ENCODE measurements around the gene FITM2.

Gene FITM2

GRCh38 chr20:44345147-44345546 lies 34.1 kb upstream of the FITM2 start:
- no peak overlapping the region for H4K8ac ChIP-seq (ENCODE audit: low read length)
- no peak overlapping the region for H3K14ac ChIP-seq (ENCODE audit: low read length in 2 of 2)
- peaks cover 0 to 12% of the 10 kb centered on the region in 2 experiments for H3K27me3 ChIP-seq (ENCODE audit: control insufficient read depth in 1 of 2, insufficient read depth in 1 of 2, low read length in 2 of 2)
- H3K4me3 ChIP-seq (ENCODE audit: insufficient read depth in 1 of 2, low read depth in 1 of 2, low read length in 2 of 2), result no peak overlapping the region
- no peak overlapping the region for H2BK15ac ChIP-seq (ENCODE audit: low read depth, poor library complexity, severe bottlenecking)
- H3K18ac ChIP-seq (ENCODE audit: low read depth in 1 of 2, low read length in 2 of 2), result no peak overlapping the region
- H3K4ac ChIP-seq (ENCODE audit: low read depth in 1 of 2, low read length in 2 of 2), result no peak overlapping the region
- no peak overlapping the region for H4K91ac ChIP-seq (ENCODE audit: low read length)
- no peak overlapping the region for H3K4me2 ChIP-seq (ENCODE audit: low read length, poor library complexity, severe bottlenecking)
- H3K79me1 ChIP-seq (replicated peaks; ENCODE audit: low read length, poor library complexity, severe bottlenecking), result no peaks in the 10 kb centered on the region
- H2BK12ac ChIP-seq (ENCODE audit: low read length in 2 of 2), result no peak overlapping the region
- no peaks in the 10 kb centered on the region for H3K9me3 ChIP-seq (ENCODE audit: control insufficient read depth, low read length)
- no peak overlapping the region for H3K9ac ChIP-seq (ENCODE audit: low read length)
- no peaks in the 10 kb centered on the region for H3K36me3 ChIP-seq (ENCODE audit: control insufficient read depth in 1 of 2, insufficient read depth in 2 of 2, low read depth in 1 of 2, low read length in 2 of 2)
- DNase-seq, result no peak
- no peak overlapping the region for H2BK5ac ChIP-seq (ENCODE audit: low read depth, low read length, poor library complexity, severe bottlenecking)
- H3K27ac ChIP-seq (ENCODE audit: low read length, poor library complexity, severe bottlenecking), result no peak overlapping the region
- WGBS, result 82% methylated on average over 6 of the region's 8 CpGs
- H3K4me1 ChIP-seq (ENCODE audit: control insufficient read depth, insufficient read depth, low read depth, low read length), result peaks cover 2% of the 10 kb centered on the region
- no peak overlapping the region for H2BK120ac ChIP-seq (ENCODE audit: low read depth, low read length)
- no peak overlapping the region for H3K23ac ChIP-seq (ENCODE audit: low read length in 2 of 2)
- H2AFZ ChIP-seq (ENCODE audit: low read depth, low read length), result no peak overlapping the region
- no peak overlapping the region for H2AK5ac ChIP-seq (ENCODE audit: low read length, severe bottlenecking)

DNA sequence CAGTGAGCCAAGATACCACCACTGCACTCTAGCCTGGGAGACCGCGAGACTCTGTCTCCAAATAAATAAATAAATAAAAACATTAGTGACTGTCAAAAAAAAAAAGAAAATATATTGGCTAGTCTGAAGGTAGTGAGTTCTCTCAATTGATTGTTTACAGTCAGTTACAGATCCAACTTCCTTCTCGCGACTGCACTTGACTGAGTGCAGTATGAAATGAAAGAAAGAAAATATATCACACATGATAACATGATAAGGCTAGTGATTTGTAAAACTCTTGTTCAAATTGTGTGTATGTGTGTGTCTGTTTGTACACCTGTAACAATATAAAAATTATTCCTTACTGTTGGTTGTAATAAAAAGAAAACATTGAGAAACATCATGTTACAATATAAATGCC lies 33.7 kb upstream of the FITM2 start:
- H2AK5ac ChIP-seq (ENCODE audit: low read length, severe bottlenecking), result no peak overlapping the region
- no peak overlapping the region for H3K4ac ChIP-seq (ENCODE audit: low read depth in 1 of 2, low read length in 2 of 2)
- H4K91ac ChIP-seq (ENCODE audit: low read length), result no peak overlapping the region
- H3K79me1 ChIP-seq (replicated peaks; ENCODE audit: low read length, poor library complexity, severe bottlenecking), result no peaks in the 10 kb centered on the region
- H3K4me3 ChIP-seq (ENCODE audit: insufficient read depth in 1 of 2, low read depth in 1 of 2, low read length in 2 of 2), result no peak overlapping the region
- H2BK5ac ChIP-seq (ENCODE audit: low read depth, low read length, poor library complexity, severe bottlenecking), result no peak overlapping the region
- H2AFZ ChIP-seq (ENCODE audit: low read depth, low read length), result no peak overlapping the region
- H4K8ac ChIP-seq (ENCODE audit: low read length), result no peak overlapping the region
- no peak overlapping the region for H3K4me2 ChIP-seq (ENCODE audit: low read length, poor library complexity, severe bottlenecking)
- WGBS, result no CpG with 5 or more reads among the region's 4 CpGs
- peaks cover 2% of the 10 kb centered on the region for H3K4me1 ChIP-seq (ENCODE audit: control insufficient read depth, insufficient read depth, low read depth, low read length)
- H3K23ac ChIP-seq (ENCODE audit: low read length in 2 of 2), result no peak overlapping the region
- peaks cover 0 to 10% of the 10 kb centered on the region in 2 experiments for H3K27me3 ChIP-seq (ENCODE audit: control insufficient read depth in 1 of 2, insufficient read depth in 1 of 2, low read length in 2 of 2)
- no peak for DNase-seq
- no peaks in the 10 kb centered on the region for H3K36me3 ChIP-seq (ENCODE audit: control insufficient read depth in 1 of 2, insufficient read depth in 2 of 2, low read depth in 1 of 2, low read length in 2 of 2)
- H3K18ac ChIP-seq (ENCODE audit: low read depth in 1 of 2, low read length in 2 of 2), result no peak overlapping the region
- no peak overlapping the region for H2BK12ac ChIP-seq (ENCODE audit: low read length in 2 of 2)
- H3K9ac ChIP-seq (ENCODE audit: low read length), result no peak overlapping the region
- H3K27ac ChIP-seq (ENCODE audit: low read length, poor library complexity, severe bottlenecking), result no peak overlapping the region
- no peak overlapping the region for H2BK15ac ChIP-seq (ENCODE audit: low read depth, poor library complexity, severe bottlenecking)
- no peak overlapping the region for H2BK120ac ChIP-seq (ENCODE audit: low read depth, low read length)
- no peaks in the 10 kb centered on the region for H3K9me3 ChIP-seq (ENCODE audit: control insufficient read depth, low read length)
- no peak overlapping the region for H3K14ac ChIP-seq (ENCODE audit: low read length in 2 of 2)

DNA sequence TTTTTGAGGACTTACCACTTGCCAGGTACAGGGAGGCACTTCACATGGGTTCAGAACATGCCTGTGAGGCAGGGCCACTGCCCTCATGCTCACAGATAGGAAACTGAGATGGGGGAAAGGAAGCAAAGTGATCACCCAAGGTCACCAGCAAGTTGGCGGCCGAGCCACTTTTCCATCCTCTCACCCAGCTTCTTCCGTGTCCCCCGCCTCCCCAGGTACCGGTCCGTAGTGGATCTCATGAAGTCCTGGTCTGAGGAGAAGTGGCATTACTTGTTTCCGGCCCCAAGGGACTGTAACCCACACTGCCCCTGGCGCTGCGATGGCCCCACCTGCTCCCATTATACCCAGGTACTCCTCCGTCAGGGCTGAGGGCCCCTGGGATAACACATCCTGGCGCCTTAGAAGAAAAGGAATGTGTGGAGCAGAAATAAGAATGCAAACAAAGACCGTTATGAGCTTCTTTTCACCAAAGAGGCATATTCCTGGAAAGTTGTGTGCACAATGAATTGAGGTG lies 32.2 kb upstream of the FITM2 start:
- 85% methylated on average over 10 of the region's 12 CpGs for WGBS

GRCh38 chr20:44342248-44342647 lies 31.2 kb upstream of the FITM2 start:
- Histone ChIP-seq H4K8ac (ENCODE audit: low read length) (no peak overlapping the region), H3K9me3 (ENCODE audit: control insufficient read depth, low read length) (no peaks in the 10 kb centered on the region), H3K4me2 (ENCODE audit: low read length, poor library complexity, severe bottlenecking) (no peak overlapping the region), H2BK120ac (ENCODE audit: low read depth, low read length) (no peak overlapping the region), H3K14ac (ENCODE audit: low read length in 2 of 2) (no peak overlapping the region), H3K4ac (ENCODE audit: low read depth in 1 of 2, low read length in 2 of 2) (no peak overlapping the region), H3K27me3 (ENCODE audit: control insufficient read depth in 1 of 2, insufficient read depth in 1 of 2, low read length in 2 of 2) (peaks cover 7 to 20% of the 10 kb centered on the region in 2 experiments), H3K4me3 (ENCODE audit: insufficient read depth in 1 of 2, low read depth in 1 of 2, low read length in 2 of 2) (no peak overlapping the region), H2AK5ac (ENCODE audit: low read length, severe bottlenecking) (no peak overlapping the region), H2AFZ (ENCODE audit: low read depth, low read length) (no peak overlapping the region), H3K79me1 (replicated peaks; ENCODE audit: low read length, poor library complexity, severe bottlenecking) (no peaks in the 10 kb centered on the region), H2BK5ac (ENCODE audit: low read depth, low read length, poor library complexity, severe bottlenecking) (no peak overlapping the region), H2BK12ac (ENCODE audit: low read length in 2 of 2) (no peak overlapping the region), H3K23ac (ENCODE audit: low read length in 2 of 2) (no peak overlapping the region), H2BK15ac (ENCODE audit: low read depth, poor library complexity, severe bottlenecking) (no peak overlapping the region), H4K91ac (ENCODE audit: low read length) (no peak overlapping the region), H3K4me1 (ENCODE audit: control insufficient read depth, insufficient read depth, low read depth, low read length) (peaks cover 2% of the 10 kb centered on the region), H3K27ac (ENCODE audit: low read length, poor library complexity, severe bottlenecking) (no peak overlapping the region), H3K9ac (ENCODE audit: low read length) (peak overlapping the region; percentile 77), H3K36me3 (ENCODE audit: control insufficient read depth in 1 of 2, insufficient read depth in 2 of 2, low read depth in 1 of 2, low read length in 2 of 2) (no peaks in the 10 kb centered on the region), H3K18ac (ENCODE audit: low read depth in 1 of 2, low read length in 2 of 2) (no peak overlapping the region)
- DNase-seq, result no peak
- WGBS, result 71% methylated on average over 4 of the region's 6 CpGs

More for the DNA sequence above, 32.2 kb upstream of the FITM2 start:
- Histone ChIP-seq H3K36me3 (ENCODE audit: control insufficient read depth in 1 of 2, insufficient read depth in 2 of 2, low read depth in 1 of 2, low read length in 2 of 2) (no peaks in the 10 kb centered on the region), H3K9ac (ENCODE audit: low read length) (no peak overlapping the region), H3K4me2 (ENCODE audit: low read length, poor library complexity, severe bottlenecking) (no peak overlapping the region), H3K27me3 (ENCODE audit: control insufficient read depth in 1 of 2, insufficient read depth in 1 of 2, low read length in 2 of 2) (peaks cover 0 to 10% of the 10 kb centered on the region in 2 experiments), H2BK5ac (ENCODE audit: low read depth, low read length, poor library complexity, severe bottlenecking) (no peak overlapping the region), H2BK15ac (ENCODE audit: low read depth, poor library complexity, severe bottlenecking) (no peak overlapping the region), H3K9me3 (ENCODE audit: control insufficient read depth, low read length) (no peaks in the 10 kb centered on the region), H2AFZ (ENCODE audit: low read depth, low read length) (no peak overlapping the region), H3K4me3 (ENCODE audit: insufficient read depth in 1 of 2, low read depth in 1 of 2, low read length in 2 of 2) (no peak overlapping the region), H4K8ac (ENCODE audit: low read length) (no peak overlapping the region), H2AK5ac (ENCODE audit: low read length, severe bottlenecking) (no peak overlapping the region), H3K23ac (ENCODE audit: low read length in 2 of 2) (no peak overlapping the region), H2BK120ac (ENCODE audit: low read depth, low read length) (no peak overlapping the region), H3K27ac (ENCODE audit: low read length, poor library complexity, severe bottlenecking) (no peak overlapping the region), H3K4ac (ENCODE audit: low read depth in 1 of 2, low read length in 2 of 2) (no peak overlapping the region), H3K18ac (ENCODE audit: low read depth in 1 of 2, low read length in 2 of 2) (no peak overlapping the region), H3K4me1 (ENCODE audit: control insufficient read depth, insufficient read depth, low read depth, low read length) (peaks cover 2% of the 10 kb centered on the region), H2BK12ac (ENCODE audit: low read length in 2 of 2) (no peak overlapping the region), H3K14ac (ENCODE audit: low read length in 2 of 2) (no peak overlapping the region), H4K91ac (ENCODE audit: low read length) (no peak overlapping the region), H3K79me1 (replicated peaks; ENCODE audit: low read length, poor library complexity, severe bottlenecking) (no peaks in the 10 kb centered on the region)
- no peak for DNase-seq

All from mesenchymal stem cell (in vitro differentiated cells and primary cell).